ENCODE measurements around the gene SAMHD1. TPM values are rescaled to one million over a fixed set of nuclear protein-coding genes. Genes with fewer than 3 reads are reported as not detected.
"Not testable (repeated sequence)": the region's sequence is repeated elsewhere in the genome, so short reads cannot be mapped to it uniquely, and the experiment has no call there.

Gene SAMHD1
- total RNA-seq, 4 donors from 2014 or later, result 373 to 639 (median 471) TPM

GRCh38 chr20:36845288-36845971, 106.1 kb downstream of the SAMHD1 start:
- peaks cover 0 to 3% (median 0%) of the 10 kb centered on the region in 4 donors for H3K36me3 ChIP-seq
- H3K4me3 ChIP-seq, result no peak overlapping the region
- H3K27me3 ChIP-seq, result no peaks in the 10 kb centered on the region
- no peaks in the 10 kb centered on the region for H3K9me3 ChIP-seq
- no peak for DNase-seq (ENCODE audit: extremely low spot score)
- peak overlapping the region; percentile 90 to 96 (median 95) for H3K27ac ChIP-seq (replicated peaks in 1 of 4)
- peaks cover 67 to 91% (median 83%) of the 10 kb centered on the region in 4 donors for H3K4me1 ChIP-seq
- 88% methylated on average over 3 of the region's 10 CpGs for WGBS
- intact Hi-C loops (cut with DNase I), result no loop called here
- no peak for TF ChIP-seq POLR2AphosphoS5 (IDR thresholded peaks at IDR 0.05)
- no peak for TF ChIP-seq POLR2A (IDR thresholded peaks at IDR 0.05; ENCODE audit: low read depth)
- TF ChIP-seq EP300 (IDR thresholded peaks at IDR 0.05), result no peak
- TF ChIP-seq CTCF (IDR thresholded peaks at IDR 0.05), result no peak

GRCh38 chr20:36841030-36841429, 110.5 kb downstream of the SAMHD1 start:
- Histone ChIP-seq H3K4me1 (peaks cover 41 to 61% (median 54%) of the 10 kb centered on the region in 4 donors), H3K36me3 (peaks cover 0 to 32% (median 23%) of the 10 kb centered on the region in 4 donors), H3K27ac (replicated peaks in 1 of 4) (peak overlapping the region; percentile 90 to 96 (median 95))
- H3K27me3 ChIP-seq; H3K9me3 ChIP-seq; intact Hi-C loops (cut with DNase I); DNase-seq (ENCODE audit: extremely low spot score); H3K4me3 ChIP-seq: not testable (repeated sequence)
- 96% methylated on average over 9 of the region's 9 CpGs for WGBS

Other genes with a start within 250 kb of the SAMHD1 start
- 10 to 100 TPM; 17.1 to 22.8 (median 22.3) TPM for gene NDRG3, start 205.6 kb downstream of the SAMHD1 start, total RNA-seq
- 1 to 10 TPM; 5.1 to 7.5 (median 6.3) TPM for gene DSN1, start 177.9 kb downstream of the SAMHD1 start, total RNA-seq
- gene TLDC2, start 75.6 kb downstream of the SAMHD1 start, total RNA-seq, result under 1 TPM in 3 of 4 donors, not detected in 1; 0.34 to 0.66 (median 0.42) TPM
- 1 to 10 TPM; 4.3 to 8.3 (median 5.7) TPM for gene RBL1, start 144.3 kb upstream of the SAMHD1 start, total RNA-seq
- 100 to 1,000 TPM in 3 of 4 donors, 10 to 100 TPM in 1; 89.7 to 125 (median 111) TPM for gene RPN2, start 227.6 kb upstream of the SAMHD1 start, total RNA-seq
- 1 to 10 TPM; 2.7 to 6.2 (median 3.0) TPM for gene MROH8, start 227.8 kb upstream of the SAMHD1 start, total RNA-seq

Measured in esophagus muscularis mucosa (tissue), 4 donors.